Measurements from ENCODE around the gene AXIN2. TPM values are rescaled to one million over a fixed set of nuclear protein-coding genes. Genes with fewer than 3 reads are reported as not detected.
A peak's percentile ranks its signal among the peaks of the same experiment; 100 is the strongest.
"Not testable (repeated sequence)": the region's sequence is repeated elsewhere in the genome, so short reads cannot be mapped to it uniquely, and the experiment has no call there.

Gene AXIN2
- total RNA-seq, 1 donor from 2014 or later, result 2.1 TPM

- peak in 1 of 2 donors; percentile 18 for DNase-seq (ENCODE audit: low read depth in 2 of 2)
Observed at GRCh38 chr17:65523853-65524664, 37.4 kb downstream of the AXIN2 start.

DNA sequence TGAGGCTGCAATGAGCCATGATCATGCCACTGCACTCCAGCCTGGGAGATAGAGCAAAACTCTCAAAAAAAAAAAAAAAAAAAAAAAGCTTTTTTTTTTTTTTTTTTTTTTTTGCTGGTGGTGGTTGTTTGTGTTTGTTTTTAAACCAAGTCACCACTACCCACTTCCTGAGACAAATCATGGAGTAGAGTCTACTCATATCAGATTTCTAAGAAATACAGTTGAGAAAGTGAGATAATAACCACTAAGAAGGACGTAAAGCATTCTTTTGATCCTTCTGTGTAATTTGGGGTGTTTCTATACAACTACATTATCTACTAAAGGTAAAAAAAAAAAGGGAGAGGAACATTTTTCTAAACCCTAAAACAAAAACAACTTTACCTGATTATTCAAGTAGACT, 38.0 kb downstream of the AXIN2 start:
- DNase-seq (ENCODE audit: low read depth in 2 of 2), result no peak

DNA sequence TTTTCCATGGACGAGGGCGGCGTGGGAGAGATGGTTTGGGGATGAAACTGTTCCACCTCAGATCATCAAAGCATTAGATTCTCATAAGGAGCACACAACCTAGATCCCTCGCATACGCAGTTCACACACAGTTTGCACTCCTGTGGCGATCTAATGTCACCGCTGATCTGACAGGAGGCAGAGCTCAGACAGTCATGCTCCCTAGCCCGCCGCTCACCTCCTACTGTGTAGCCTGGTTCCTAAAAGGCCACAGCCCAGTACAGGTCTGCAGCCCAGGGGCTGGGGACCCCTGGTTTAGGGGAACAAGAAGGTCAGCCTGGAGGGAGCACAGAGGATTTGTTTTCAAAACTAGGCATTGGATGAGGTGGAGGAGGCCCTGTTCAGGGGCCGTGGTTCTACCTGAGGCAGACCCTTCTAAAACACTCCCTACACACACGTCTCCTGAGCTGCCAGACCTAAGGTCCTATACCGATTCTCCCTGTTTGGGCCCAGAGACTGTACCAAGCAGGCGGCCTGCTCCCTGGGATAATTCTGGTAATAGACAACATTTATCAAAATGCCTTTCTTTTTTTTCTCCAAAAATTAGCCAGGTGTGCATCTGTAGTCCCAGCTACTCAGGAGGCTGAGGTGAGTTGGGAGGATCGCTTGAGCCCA, 38.6 kb downstream of the AXIN2 start:
- DNase-seq (ENCODE audit: low read depth in 2 of 2), result no peak

GRCh38 chr17:65519462-65519861, 42.0 kb downstream of the AXIN2 start:
- DNase-seq (ENCODE audit: low read depth in 2 of 2), result no peak

DNA sequence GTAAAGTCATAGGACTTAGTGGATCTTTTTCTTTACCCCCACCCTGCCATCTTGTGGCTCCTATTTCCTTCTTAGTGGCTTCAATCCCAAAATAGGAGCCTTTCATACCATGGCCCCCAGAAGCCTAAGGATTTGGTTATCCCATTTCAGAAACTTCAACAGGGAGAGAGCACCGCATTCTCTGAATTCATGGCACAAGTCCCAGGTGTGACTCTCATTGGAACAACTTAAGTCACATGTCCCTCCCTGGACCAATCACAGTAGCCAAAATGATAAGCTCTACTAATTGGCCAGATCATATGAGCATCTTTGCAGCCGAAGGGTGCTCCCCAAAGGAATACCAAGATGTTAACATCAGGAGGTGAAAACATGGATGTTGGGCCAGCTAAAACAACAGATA, 43.2 kb downstream of the AXIN2 start:
- DNase-seq (ENCODE audit: low read depth in 2 of 2), result no peak

DNA sequence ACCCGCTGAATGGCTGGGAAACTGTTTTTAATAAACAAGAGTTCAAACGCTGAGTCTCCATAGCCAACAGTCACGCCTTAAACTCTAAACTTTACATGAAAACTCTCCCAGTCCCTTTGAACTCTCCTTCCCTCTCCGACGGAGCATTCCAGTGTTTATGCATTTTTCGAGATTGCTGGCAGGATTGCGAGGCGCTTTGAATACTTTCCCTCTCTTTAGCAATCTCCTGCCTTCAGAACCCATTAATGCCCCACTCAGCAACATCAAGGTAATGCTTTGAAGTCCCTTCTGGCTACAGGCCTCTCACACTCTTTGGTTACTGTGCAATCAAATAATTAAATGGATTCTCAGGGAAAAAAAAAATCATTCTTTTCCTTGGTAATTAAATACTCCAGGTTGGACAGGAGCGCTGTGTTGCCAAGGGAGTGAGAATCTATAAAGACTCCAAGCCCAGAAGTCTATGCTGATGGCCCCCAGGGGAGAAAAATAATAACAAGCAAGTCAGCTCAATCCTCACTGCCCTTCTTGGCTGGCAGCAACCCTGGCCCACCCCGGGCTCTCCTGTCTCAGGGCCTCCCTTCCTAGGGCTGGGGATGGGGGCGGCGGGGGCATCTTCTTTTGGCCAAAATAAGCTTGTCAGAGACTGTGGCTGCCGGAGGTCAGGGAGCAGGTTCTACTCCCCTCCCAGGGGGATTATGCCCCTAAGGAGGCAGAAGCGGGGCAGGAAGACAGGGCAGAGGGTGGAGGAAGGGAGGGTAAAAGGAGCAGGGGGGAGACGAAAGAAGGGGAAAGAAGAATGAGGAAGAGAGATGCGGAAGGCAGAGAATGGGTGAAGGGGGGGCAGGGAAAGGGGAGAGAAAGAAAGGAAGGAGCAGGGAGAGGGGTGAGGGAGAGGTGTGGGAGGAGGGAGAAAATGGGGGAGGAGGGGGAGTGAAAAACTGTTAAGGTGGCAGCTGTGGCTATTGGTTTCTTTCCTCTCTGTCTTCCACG, 45.2 kb downstream of the AXIN2 start:
- no peak for DNase-seq (ENCODE audit: low read depth in 2 of 2)

GRCh38 chr17:65515512-65515911, 45.9 kb downstream of the AXIN2 start:
- no peak for DNase-seq (ENCODE audit: low read depth in 2 of 2)

- DNase-seq (ENCODE audit: low read depth in 2 of 2), result no peak
Observed at GRCh38 chr17:65514541-65514940, 46.9 kb downstream of the AXIN2 start.

- DNase-seq (ENCODE audit: low read depth in 2 of 2), result no peak
Observed at GRCh38 chr17:65514082-65514481, 47.4 kb downstream of the AXIN2 start.

DNA sequence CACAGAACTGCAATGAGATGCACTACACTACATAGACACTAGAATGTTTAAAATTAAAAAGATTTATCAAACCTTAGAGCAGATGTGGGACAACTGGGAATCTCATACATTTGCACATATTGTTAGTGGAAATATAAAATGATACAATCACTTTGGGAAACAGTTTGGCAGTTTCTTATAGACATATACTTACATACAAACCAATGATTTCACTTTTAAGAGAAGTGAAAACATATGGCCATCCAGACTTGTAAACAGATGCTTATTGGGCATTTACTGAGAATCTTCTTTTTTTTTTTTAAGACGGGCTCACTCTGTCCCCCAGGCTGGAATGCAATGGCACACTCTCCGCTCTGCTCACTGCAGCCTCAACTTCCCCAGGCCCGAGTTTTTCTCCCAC, 50.1 kb downstream of the AXIN2 start:
- no peak for DNase-seq (ENCODE audit: low read depth in 2 of 2)

DNA sequence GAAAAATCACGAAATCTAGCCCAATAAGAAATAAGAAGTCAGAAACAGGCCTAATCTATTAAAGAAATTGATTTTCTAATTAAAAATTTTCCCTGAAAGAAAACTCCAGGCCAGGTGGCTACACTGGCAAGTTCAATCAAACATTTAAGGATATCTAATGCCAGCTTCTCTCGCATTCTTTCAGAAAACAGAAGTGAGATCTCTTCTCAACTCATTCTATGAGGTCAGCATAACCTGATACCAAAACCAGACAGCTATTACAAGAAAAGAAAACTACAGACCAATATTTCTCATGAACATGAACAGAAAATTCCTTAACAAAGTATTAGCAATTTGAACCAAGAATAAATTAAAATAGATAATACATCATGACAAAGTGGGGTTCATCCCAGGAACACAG, 52.4 kb downstream of the AXIN2 start:
- DNase-seq (ENCODE audit: low read depth in 2 of 2), result no peak

DNA sequence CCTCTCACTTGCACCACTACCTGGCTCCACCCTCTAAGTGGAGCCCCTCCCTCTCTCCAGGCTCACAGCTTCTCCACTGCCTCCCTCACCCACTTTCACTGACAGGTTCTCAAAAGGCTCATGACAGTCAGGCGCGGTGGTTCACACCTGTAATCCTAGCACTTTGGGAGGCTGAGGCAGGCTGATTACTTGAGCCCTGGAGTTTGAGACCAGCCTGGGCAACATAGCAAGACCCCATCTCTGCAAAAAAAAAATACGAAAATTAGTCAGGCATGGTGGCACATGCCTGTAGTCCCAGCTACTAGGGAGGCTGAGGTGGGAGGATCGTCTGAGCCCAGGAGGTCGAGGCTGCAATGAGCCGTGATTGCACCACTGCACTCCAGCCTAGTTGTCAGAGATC, 56.8 kb downstream of the AXIN2 start:
- DNase-seq (ENCODE audit: low read depth in 2 of 2), result not testable (repeated sequence)

DNA sequence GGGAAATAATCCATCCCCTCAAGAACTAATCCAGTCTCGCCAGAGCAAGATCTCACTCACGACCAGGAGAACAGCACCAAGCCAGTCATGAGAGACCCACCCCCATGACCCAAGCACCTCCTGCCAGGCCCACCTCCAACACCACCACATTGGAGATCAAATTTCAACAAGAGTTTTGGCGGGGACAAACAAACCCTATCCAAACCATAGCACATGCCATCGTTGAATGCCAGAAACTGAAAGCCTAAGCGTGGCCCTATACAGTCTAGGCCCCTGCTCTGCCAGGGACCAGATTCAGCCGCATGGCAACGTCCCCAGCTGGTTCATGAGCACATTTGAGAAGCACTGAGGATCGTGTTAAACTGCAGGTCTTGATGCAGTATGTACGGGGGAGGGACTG, 57.3 kb downstream of the AXIN2 start:
- DNase-seq (ENCODE audit: low read depth in 2 of 2), result no peak

DNA sequence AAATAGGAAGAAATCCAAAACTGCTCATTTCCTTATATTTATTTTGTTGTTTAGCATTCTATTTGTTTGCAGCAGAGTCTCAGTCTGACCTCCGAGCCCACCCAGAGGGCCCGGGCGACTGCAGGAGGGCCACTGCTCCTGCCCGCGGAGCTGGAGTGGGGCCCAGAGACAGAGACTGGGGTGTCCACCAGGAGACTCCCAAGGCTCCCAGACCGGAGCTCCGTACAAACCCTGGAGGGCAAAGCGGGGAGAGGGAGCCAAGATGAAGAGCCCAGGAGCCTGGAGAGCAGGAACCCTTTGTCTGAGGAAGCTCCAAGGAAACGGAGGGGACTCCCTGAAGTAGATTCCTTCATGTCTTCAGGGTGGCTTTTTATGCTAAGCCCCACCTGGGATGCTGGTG, 57.9 kb downstream of the AXIN2 start:
- no peak for DNase-seq (ENCODE audit: low read depth in 2 of 2)

GRCh38 chr17:65498816-65499215, 62.6 kb downstream of the AXIN2 start:
- DNase-seq (ENCODE audit: low read depth in 2 of 2), result no peak

DNA sequence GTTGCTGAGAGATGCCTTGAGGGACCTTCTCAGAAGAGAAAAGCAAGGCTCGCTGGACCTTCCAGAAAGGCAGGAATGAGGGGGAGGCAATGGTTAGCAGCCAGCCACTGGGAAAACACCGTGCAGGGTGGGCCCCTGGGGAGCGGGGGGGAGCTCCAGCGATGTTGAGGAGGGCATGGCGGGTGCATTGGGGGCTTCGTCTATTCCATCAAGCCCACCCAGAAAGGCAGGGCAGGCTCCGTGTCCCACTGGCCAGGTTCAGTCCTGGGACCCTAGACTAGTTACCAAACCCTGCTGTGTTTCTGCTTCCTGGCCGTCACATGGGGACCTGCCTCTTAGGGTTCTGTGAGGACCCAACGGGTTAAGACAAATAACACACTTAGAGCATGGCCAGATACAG, 64.6 kb downstream of the AXIN2 start:
- no peak for DNase-seq (ENCODE audit: low read depth in 2 of 2)

DNA sequence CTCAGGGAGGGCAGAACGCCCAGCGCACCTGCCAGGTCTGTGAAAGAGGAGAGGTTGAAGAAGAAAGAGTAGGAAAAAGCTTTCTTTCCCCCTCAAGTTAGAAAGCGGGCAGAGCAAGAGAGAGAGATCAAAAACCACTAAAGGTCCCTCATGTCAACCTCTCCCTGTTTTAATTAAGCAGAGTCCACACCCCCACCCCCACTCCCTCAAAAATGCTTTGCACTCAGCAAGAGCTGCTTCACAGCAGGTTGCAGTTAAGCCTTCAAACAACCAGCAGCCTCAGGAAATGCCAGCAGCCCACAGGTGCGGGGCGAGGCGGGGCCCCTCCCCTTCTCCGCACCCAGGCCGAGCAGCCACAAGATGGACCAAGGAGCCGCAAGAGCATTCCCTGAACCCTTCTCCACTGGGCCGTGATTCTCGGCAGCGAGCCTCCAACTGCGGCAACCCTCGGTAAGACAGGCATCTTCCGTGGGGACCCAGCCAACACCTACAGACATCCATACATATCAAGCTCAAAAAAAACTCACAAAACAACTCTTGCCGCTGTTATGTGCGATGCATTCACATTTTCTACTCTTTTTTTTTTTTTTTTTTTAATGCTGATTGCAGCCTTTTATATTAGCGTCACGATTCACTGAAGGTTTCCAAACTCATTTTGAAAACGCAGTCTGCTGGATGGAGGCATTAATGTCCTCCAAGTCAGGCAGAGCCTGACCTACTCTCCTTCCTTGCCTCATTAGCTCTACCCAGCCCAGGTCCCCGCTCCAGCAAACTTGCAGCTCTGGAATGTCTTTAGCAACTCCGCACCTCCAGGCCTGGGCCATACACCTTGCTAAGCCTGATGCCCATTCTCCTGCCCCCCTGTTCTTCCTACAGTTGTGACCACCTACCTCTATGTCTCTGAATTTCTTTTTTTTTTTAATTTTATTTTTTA, 66.1 kb downstream of the AXIN2 start:
- DNase-seq (ENCODE audit: low read depth in 2 of 2), result no peak

GRCh38 chr17:65489413-65490155, 71.9 kb downstream of the AXIN2 start:
- DNase-seq (ENCODE audit: low read depth in 2 of 2), result no peak

DNA sequence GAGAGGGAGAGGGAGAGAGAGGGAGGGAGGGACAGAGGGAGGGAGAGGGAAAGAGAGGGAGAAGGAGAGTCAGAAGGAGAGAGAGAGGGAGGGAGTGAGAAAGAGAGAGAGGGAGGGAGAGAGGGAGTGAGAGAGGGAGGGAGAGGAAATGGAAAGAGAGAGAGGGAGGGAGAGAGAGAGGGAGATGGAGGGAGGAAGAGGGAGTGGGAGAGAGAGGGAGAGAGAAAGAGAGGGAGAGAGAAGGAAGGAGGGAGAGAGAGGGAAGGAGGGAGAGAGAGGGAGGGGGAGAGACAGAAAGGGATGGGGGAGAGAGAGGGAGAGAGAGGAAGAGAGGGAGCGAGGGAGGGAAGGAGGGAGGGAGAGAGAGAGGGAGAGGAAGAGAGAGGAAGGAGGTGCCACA, 72.8 kb downstream of the AXIN2 start:
- DNase-seq (ENCODE audit: low read depth in 2 of 2), result no peak

DNA sequence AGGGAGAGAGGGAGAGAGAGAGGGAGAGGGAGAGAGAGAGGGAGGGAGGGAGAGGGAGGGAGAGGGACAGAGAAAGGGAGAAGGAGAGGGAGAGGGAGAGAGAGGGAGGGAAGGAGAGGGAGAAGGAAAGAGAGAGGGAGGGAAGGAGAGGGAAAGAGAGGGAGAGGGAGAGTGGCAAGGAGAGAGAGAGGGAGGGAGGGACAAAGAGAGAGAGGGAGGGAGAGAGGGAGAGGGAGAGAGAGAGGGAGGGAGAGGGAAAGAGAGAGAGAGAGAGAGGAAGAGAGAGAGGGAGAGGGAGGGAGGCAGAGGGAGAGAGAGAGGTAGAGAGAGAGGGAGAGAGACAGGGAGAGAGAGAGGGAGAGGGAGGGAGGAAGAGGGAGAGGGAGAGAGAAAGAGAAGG, 73.5 kb downstream of the AXIN2 start:
- DNase-seq (ENCODE audit: low read depth in 2 of 2), result no peak

Data from dermis microvascular lymphatic vessel endothelial cell (primary cell).